HepG2 (cell line): Measurements from ENCODE around the gene GDF7. TPM values are rescaled to one million over a fixed set of nuclear protein-coding genes. Genes with fewer than 3 reads are reported as not detected.
A peak's percentile ranks its signal among the peaks of the same experiment; 100 is the strongest.

ENCODE experiments used
- AGO1 ChIP-seq: fragments of 200-400 bp; formaldehyde crosslinking; IDR thresholded peaks from 2 replicates; pipeline ENCODE4 v1.6.1; 2017; ENCODE audit warnings: mild to moderate bottlenecking, low read depth, low read length, moderate library complexity; ENCODE audit not compliant: poor library complexity, severe bottlenecking
- ISX ChIP-seq: sonication (generic); formaldehyde crosslinking; conservative IDR thresholded peaks from 2 replicates; pipeline ENCODE4 v1.5.0; 2020; ENCODE audit warnings: missing genetic modification reagents
- NFIC ChIP-seq: IDR thresholded peaks from 2 replicates; pipeline ENCODE4 v1.6.1; 2012; ENCODE audit warnings: mild to moderate bottlenecking, low read length, inconsistent platforms
- RELA ChIP-seq: sonication (generic); formaldehyde crosslinking; IDR thresholded peaks from 2 replicates; pipeline ENCODE4 v1.4.0; 2020; ENCODE audit warnings: missing genetic modification reagents
- TCF7 ChIP-seq: sonication (generic); IDR thresholded peaks from 2 replicates; pipeline ENCODE4 v1.6.1; 2016; ENCODE audit warnings: antibody characterized with exemption, low read depth
- ZNF124 ChIP-seq: sonication (generic); formaldehyde crosslinking; IDR thresholded peaks from 2 replicates; pipeline ENCODE4 v1.4.0; 2020; ENCODE audit warnings: missing genetic modification reagents
- ZNF142 ChIP-seq: sonication (generic); formaldehyde crosslinking; IDR thresholded peaks from 2 replicates; pipeline ENCODE4 v1.4.0; 2020; ENCODE audit warnings: missing genetic modification reagents
- ZNF276 ChIP-seq: sonication (generic); formaldehyde crosslinking; IDR thresholded peaks from 2 replicates; pipeline ENCODE4 v1.4.0; 2020; ENCODE audit warnings: mild to moderate bottlenecking, low read depth, missing genetic modification reagents
- ZNF333 ChIP-seq: sonication (generic); formaldehyde crosslinking; IDR thresholded peaks from 2 replicates; pipeline ENCODE4 v1.4.0; 2020; ENCODE audit warnings: mild to moderate bottlenecking, missing genetic modification reagents, borderline replicate concordance
- ZNF737 ChIP-seq: sonication (generic); formaldehyde crosslinking; IDR thresholded peaks from 2 replicates; pipeline ENCODE4 v1.5.0; 2020; ENCODE audit warnings: missing genetic modification reagents, mild to moderate bottlenecking, borderline replicate concordance
- ZNF768 ChIP-seq: sonication (generic); formaldehyde crosslinking; IDR thresholded peaks from 2 replicates; pipeline ENCODE4 v1.4.0; 2020; ENCODE audit warnings: missing genetic modification reagents
- ZNF879 ChIP-seq: sonication (generic); formaldehyde crosslinking; IDR thresholded peaks from 2 replicates; pipeline ENCODE4 v1.8.1; 2023; ENCODE audit warnings: missing genetic modification reagents
- ZXDC ChIP-seq: sonication (generic); formaldehyde crosslinking; IDR thresholded peaks from 2 replicates; pipeline ENCODE4 v1.5.0; 2020; ENCODE audit warnings: mild to moderate bottlenecking, missing genetic modification reagents
- polyA plus RNA-seq, 8 experiments: library from polyadenylated mRNA; depleted of rRNA in 3 of 8; stranded (reverse) in 7 of 8; unstranded in 1 of 8; fragments of >200 nt; fragmentation: Illumina TruSeq in 4 of 8; extraction: Trizol in 4 of 8; gene quantifications; 2 replicates each; pipeline versions ENCODE4 v1.2.1 to v1.2.3, GENCODE V29; 2011 to 2016; ENCODE audit warnings: low read depth in 4 of 8, missing spikeins in 1 of 8, mixed read lengths in 1 of 8; ENCODE audit not compliant: insufficient read depth in 1 of 8
- total RNA-seq, 5 experiments: library from RNA; depleted of rRNA; stranded (reverse); fragments of >200 nt; fragmentation: Illumina TruSeq; extraction: Trizol; gene quantifications; 2 replicates each; pipeline ENCODE4 v1.2.3, GENCODE V29; 2016; ENCODE audit warnings: low read depth in 1 of 5
- TF ChIP-seq, protein P1 (sequence below): sonication (generic); formaldehyde crosslinking; conservative IDR thresholded peaks from 2 replicates; pipeline ENCODE4 v1.8.0; 2022; ENCODE audit warnings: missing genetic modification reagents
- TF ChIP-seq, protein P2 (sequence below): sonication (generic); formaldehyde crosslinking; IDR thresholded peaks from 2 replicates; pipeline ENCODE4 v1.4.0; 2020; ENCODE audit warnings: missing genetic modification reagents

GDF7 gene
- total and polyA plus RNA-seq, 2 of the 13 experiments (the other 11 are each of a cell fraction or from before 2014, with no cell fraction given), result 1.6 to 15.0 TPM

GRCh38 chr2:20617892-20618467 is 49.0 kb upstream of the GDF7 start (continued):
- no peak for TF ChIP-seq ZNF276
- no peak for TF ChIP-seq ZNF737 (CRISPR knock-in tag)
- TF ChIP-seq ISX (CRISPR knock-in tag), result no peak
- TF ChIP-seq ZXDC, result 0 out of 2 replicates have a peak, but pooled peaks have one; percentile 57
- TF ChIP-seq ZNF124, result no peak
- 0 out of 2 replicates have a peak, but pooled peaks have one; percentile 56 for TF ChIP-seq ZNF333
- no peak for TF ChIP-seq TCF7
- TF ChIP-seq RELA (CRISPR knock-in tag), result peak; percentile 70; the same call in 1 of the 2 replicates
- TF ChIP-seq ZNF142, result 0 out of 2 replicates have a peak, but pooled peaks have one; percentile 30
- TF ChIP-seq, protein P1, sequence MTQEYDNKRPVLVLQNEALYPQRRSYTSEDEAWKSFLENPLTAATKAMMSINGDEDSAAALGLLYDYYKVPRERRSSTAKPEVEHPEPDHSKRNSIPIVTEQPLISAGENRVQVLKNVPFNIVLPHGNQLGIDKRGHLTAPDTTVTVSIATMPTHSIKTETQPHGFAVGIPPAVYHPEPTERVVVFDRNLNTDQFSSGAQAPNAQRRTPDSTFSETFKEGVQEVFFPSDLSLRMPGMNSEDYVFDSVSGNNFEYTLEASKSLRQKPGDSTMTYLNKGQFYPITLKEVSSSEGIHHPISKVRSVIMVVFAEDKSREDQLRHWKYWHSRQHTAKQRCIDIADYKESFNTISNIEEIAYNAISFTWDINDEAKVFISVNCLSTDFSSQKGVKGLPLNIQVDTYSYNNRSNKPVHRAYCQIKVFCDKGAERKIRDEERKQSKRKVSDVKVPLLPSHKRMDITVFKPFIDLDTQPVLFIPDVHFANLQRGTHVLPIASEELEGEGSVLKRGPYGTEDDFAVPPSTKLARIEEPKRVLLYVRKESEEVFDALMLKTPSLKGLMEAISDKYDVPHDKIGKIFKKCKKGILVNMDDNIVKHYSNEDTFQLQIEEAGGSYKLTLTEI (CRISPR knock-in tag), result no peak
- TF ChIP-seq, protein P2, sequence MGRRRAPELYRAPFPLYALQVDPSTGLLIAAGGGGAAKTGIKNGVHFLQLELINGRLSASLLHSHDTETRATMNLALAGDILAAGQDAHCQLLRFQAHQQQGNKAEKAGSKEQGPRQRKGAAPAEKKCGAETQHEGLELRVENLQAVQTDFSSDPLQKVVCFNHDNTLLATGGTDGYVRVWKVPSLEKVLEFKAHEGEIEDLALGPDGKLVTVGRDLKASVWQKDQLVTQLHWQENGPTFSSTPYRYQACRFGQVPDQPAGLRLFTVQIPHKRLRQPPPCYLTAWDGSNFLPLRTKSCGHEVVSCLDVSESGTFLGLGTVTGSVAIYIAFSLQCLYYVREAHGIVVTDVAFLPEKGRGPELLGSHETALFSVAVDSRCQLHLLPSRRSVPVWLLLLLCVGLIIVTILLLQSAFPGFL (CRISPR knock-in tag), result no peak
- TF ChIP-seq ZNF879 (CRISPR knock-in tag), result no peak
- no peak; the same call in 1 of the 2 replicates for TF ChIP-seq ZNF768
- no peak for TF ChIP-seq AGO1
- TF ChIP-seq NFIC, result no peak; the same call in 1 of the 2 replicates
